ENCODE results near the gene KIF19. TPM values are rescaled to one million over a fixed set of nuclear protein-coding genes. Genes with fewer than 3 reads are reported as not detected.

Gene KIF19
- total and polyA plus RNA-seq, 2 of the 8 experiments (the other 6 are each of a cell fraction or from before 2014, with no cell fraction given), result 0.52 to 0.77 TPM

DNA sequence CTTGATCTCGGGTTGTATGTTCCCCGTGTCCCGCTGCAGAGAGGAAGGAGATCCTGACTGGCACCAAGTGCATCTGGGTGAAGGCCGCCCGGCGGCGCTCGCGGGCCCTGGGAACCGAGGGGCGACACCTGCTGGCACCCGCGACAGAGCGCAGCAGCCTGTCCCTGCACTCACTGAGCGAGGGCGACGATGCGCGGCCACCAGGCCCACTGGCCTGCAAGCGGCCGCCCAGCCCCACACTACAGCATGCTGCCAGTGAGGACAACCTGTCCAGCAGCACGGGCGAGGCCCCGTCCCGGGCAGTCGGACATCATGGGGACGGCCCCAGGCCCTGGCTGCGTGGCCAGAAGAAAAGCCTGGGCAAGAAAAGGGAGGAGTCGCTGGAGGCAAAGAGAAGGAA is 28.1 kb downstream of the KIF19 start (continued):
- TF ChIP-seq RFX5 (IDR thresholded peaks at IDR 0.05; ENCODE audit: borderline replicate concordance, low read depth, low read length) (no peak), KDM4A (IDR thresholded peaks at IDR 0.05; ENCODE audit: low read depth, low read length, severe bottlenecking) (no peak), RNF2 (IDR thresholded peaks at IDR 0.05; ENCODE audit: borderline replicate concordance, low read depth, low read length, missing control alignments, poor library complexity, severe bottlenecking) (no peak), RAD21 (IDR thresholded peaks at IDR 0.05 in 1 of 2, conservative IDR thresholded peaks at IDR 0.05 in 1 of 2; ENCODE audit: low read depth in 2 of 2, low read length in 2 of 2) (peak; percentile 66 to 79), TAF7 (optimal IDR thresholded peaks at IDR 0.05; ENCODE audit: borderline replicate concordance, low read depth, low read length) (peak; percentile 87), JUND (IDR thresholded peaks at IDR 0.05; ENCODE audit: low read length) (peak; percentile 68; the same call in 1 of the 2 replicates), YY1 (IDR thresholded peaks at IDR 0.05; ENCODE audit: low read depth, low read length) (peak; percentile 70; the same call in 1 of the 2 replicates), SP4 (IDR thresholded peaks at IDR 0.05; ENCODE audit: low read length) (no peak), SIX5 (IDR thresholded peaks at IDR 0.05; ENCODE audit: low read depth, low read length) (no peak), GABPA (IDR thresholded peaks at IDR 0.05; ENCODE audit: borderline replicate concordance, insufficient read depth, low read length) (peak; percentile 67; the same call in 1 of the 2 replicates), TBP (IDR thresholded peaks at IDR 0.05; ENCODE audit: low read depth, low read length) (peak; percentile 30; the same call in 1 of the 2 replicates), SRF (IDR thresholded peaks at IDR 0.05; ENCODE audit: low read depth, low read length) (no peak), PHF8 (conservative IDR thresholded peaks at IDR 0.05; ENCODE audit: low read depth, low read length) (no peak), CREB1 (IDR thresholded peaks at IDR 0.05) (peak; percentile 62), HDAC6 (IDR thresholded peaks at IDR 0.05; ENCODE audit: low read depth, low read length) (no peak), CTBP2 (IDR thresholded peaks at IDR 0.05; ENCODE audit: borderline replicate concordance, insufficient read depth, insufficient read length, low read length) (no peak), SP1 (IDR thresholded peaks at IDR 0.05; ENCODE audit: low read depth, low read length) (no peak)
- TF ChIP-seq, protein P1, sequence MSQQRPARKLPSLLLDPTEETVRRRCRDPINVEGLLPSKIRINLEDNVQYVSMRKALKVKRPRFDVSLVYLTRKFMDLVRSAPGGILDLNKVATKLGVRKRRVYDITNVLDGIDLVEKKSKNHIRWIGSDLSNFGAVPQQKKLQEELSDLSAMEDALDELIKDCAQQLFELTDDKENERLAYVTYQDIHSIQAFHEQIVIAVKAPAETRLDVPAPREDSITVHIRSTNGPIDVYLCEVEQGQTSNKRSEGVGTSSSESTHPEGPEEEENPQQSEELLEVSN (IDR thresholded peaks at IDR 0.05), result peak; percentile 44
- TF ChIP-seq, protein P2, sequence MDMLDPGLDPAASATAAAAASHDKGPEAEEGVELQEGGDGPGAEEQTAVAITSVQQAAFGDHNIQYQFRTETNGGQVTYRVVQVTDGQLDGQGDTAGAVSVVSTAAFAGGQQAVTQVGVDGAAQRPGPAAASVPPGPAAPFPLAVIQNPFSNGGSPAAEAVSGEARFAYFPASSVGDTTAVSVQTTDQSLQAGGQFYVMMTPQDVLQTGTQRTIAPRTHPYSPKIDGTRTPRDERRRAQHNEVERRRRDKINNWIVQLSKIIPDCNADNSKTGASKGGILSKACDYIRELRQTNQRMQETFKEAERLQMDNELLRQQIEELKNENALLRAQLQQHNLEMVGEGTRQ (IDR thresholded peaks at IDR 0.05; ENCODE audit: low read length), result no peak
- TF ChIP-seq, protein P3, sequence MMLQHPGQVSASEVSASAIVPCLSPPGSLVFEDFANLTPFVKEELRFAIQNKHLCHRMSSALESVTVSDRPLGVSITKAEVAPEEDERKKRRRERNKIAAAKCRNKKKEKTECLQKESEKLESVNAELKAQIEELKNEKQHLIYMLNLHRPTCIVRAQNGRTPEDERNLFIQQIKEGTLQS (IDR thresholded peaks at IDR 0.05; ENCODE audit: insufficient read depth, low read depth, low read length), result peak; percentile 74; the same call in 1 of the 2 replicates

All from H1 (cell line).